Ishikawa (cell line): Measurements from ENCODE around the gene PTMS.

ENCODE experiments used
- REST ChIP-seq: IDR thresholded peaks from 2 replicates; pipeline ENCODE4 v1.6.1; 2012; ENCODE audit warnings: low read depth, mild to moderate bottlenecking
- ZBTB7A ChIP-seq: IDR thresholded peaks from 2 replicates; pipeline ENCODE4 v1.6.1; 2012; ENCODE audit warnings: low read depth

- no peak for TF ChIP-seq REST
- no peak for TF ChIP-seq ZBTB7A
Measured at GRCh38 chr12:6771509-6772330, 5.6 kb downstream of the PTMS start.
